SU-DHL-6 (cell line): ENCODE measurements around the gene DNMBP.
"Not testable (repeated sequence)": the region's sequence is repeated elsewhere in the genome, so short reads cannot be mapped to it uniquely, and the experiment has no call there.

Experiments used
- H2AFZ ChIP-seq: fragments of 200-600 bp; sonication (generic); 2 replicates; pipeline ENCODE4 v1.6.1; 2014; ENCODE audit warnings: low read depth, mild to moderate bottlenecking, moderate library complexity, mixed read lengths, antibody characterized with exemption, low read length; ENCODE audit not compliant: severe bottlenecking
- H3F3A ChIP-seq: fragments of 200-600 bp; shearing (Covaris generic); 2 replicates; pipeline ENCODE4 v1.6.0; 2016; ENCODE audit warnings: antibody characterized with exemption, mild to moderate bottlenecking; ENCODE audit not compliant: insufficient read depth
- H3K27ac ChIP-seq: fragments of 200-600 bp; sonication (generic); 2 replicates; pipeline ENCODE4 v1.5.1; 2016; ENCODE audit warnings: low read depth, mild to moderate bottlenecking, low read length, moderate library complexity, mixed read lengths
- H3K27me3 ChIP-seq: fragments of 200-600 bp; sonication (generic), shearing (Covaris generic); 2 replicates; pipeline ENCODE4 v1.6.0; 2014; ENCODE audit warnings: mild to moderate bottlenecking, low read length
- H3K36me3 ChIP-seq: fragments of 200-600 bp; sonication (generic); 2 replicates; pipeline ENCODE4 v1.6.1; 2014; ENCODE audit warnings: mild to moderate bottlenecking, low read length, mixed read lengths
- H3K4me2 ChIP-seq: fragments of 300-600, 200-600 bp; shearing (Covaris generic), sonication (generic); 2 replicates; pipeline ENCODE4 v1.6.0; 2014; ENCODE audit warnings: low read length, low read depth, mild to moderate bottlenecking; ENCODE audit not compliant: poor library complexity, severe bottlenecking
- H3K4me3 ChIP-seq: fragments of 200-600 bp; sonication (generic); 2 replicates; pipeline ENCODE4 v1.5.1; 2014; ENCODE audit warnings: antibody characterized with exemption, low read length, mild to moderate bottlenecking, mixed read lengths; ENCODE audit not compliant: insufficient read depth, poor library complexity, severe bottlenecking
- H3K79me2 ChIP-seq: fragments of 200-600 bp; sonication (generic); 2 replicates; pipeline ENCODE4 v1.6.1; 2014; ENCODE audit warnings: mild to moderate bottlenecking, low read length, moderate library complexity; ENCODE audit not compliant: insufficient read depth
- H3K9ac ChIP-seq: fragments of 200-600 bp; sonication (generic); 2 replicates; pipeline ENCODE4 v1.7.0; 2014; ENCODE audit warnings: mild to moderate bottlenecking, low read length
- H3K9me2 ChIP-seq: fragments of 200-600 bp; sonication (generic); replicated peaks from 2 replicates; pipeline ENCODE4 v1.6.1; 2014; ENCODE audit warnings: low read length; ENCODE audit not compliant: insufficient read depth
- H3K9me3 ChIP-seq: fragments of 200-600 bp; sonication (generic); 2 replicates; pipeline ENCODE4 v1.6.1; 2014; ENCODE audit warnings: low read length, mixed read lengths; ENCODE audit not compliant: insufficient read depth
- H4K20me1 ChIP-seq: fragments of 200-600 bp; sonication (generic); 2 replicates; pipeline ENCODE4 v1.6.1; 2014; ENCODE audit warnings: low read depth, mild to moderate bottlenecking, antibody characterized with exemption, low read length, moderate library complexity, mixed read lengths
- CTCF ChIP-seq: fragments of 200-600 bp; sonication (generic); IDR thresholded peaks from one replicate; pipeline ENCODE4 v1.5.1; 2017; ENCODE audit warnings: antibody characterized with exemption, mild to moderate bottlenecking, low read length, moderate library complexity; ENCODE audit not compliant: insufficient read depth, poor library complexity, severe bottlenecking
- EZH2phosphoT487 ChIP-seq: fragments of 200-600 bp; sonication (generic), shearing (Covaris generic); conservative IDR thresholded peaks from 2 replicates; pipeline ENCODE4 v1.6.1; 2018; ENCODE audit warnings: mild to moderate bottlenecking, antibody characterized with exemption, low read length, moderate library complexity, mixed read lengths

The DNMBP gene

GRCh38 chr10:99966306-99966705, 43.4 kb downstream of the DNMBP start:
- H3K9ac ChIP-seq, result no peak overlapping the region
- no peaks in the 10 kb centered on the region for H3F3A ChIP-seq
- H3K27ac ChIP-seq, result no peak overlapping the region
- no peaks in the 10 kb centered on the region for H3K27me3 ChIP-seq
- H2AFZ ChIP-seq, result no peak overlapping the region
- H3K4me2 ChIP-seq, result no peak overlapping the region
- H3K79me2 ChIP-seq, result no peaks in the 10 kb centered on the region
- TF ChIP-seq EZH2phosphoT487 (no peak), CTCF (no peak)
- H3K4me3 ChIP-seq, result no peak overlapping the region
- H3K9me3 ChIP-seq, result no peaks in the 10 kb centered on the region
- no peaks in the 10 kb centered on the region for H3K36me3 ChIP-seq
- H3K9me2 ChIP-seq, result no peaks in the 10 kb centered on the region
- no peaks in the 10 kb centered on the region for H4K20me1 ChIP-seq

GRCh38 chr10:99965700-99966099, 44.0 kb downstream of the DNMBP start:
- Histone ChIP-seq H2AFZ (no peak overlapping the region), H3K27ac (no peak overlapping the region), H3K79me2 (no peaks in the 10 kb centered on the region), H4K20me1 (no peaks in the 10 kb centered on the region), H3K9me3 (no peaks in the 10 kb centered on the region), H3K4me2 (no peak overlapping the region), H3K27me3 (no peaks in the 10 kb centered on the region), H3K9me2 (no peaks in the 10 kb centered on the region), H3K9ac (no peak overlapping the region), H3F3A (no peaks in the 10 kb centered on the region), H3K36me3 (no peaks in the 10 kb centered on the region), H3K4me3 (no peak overlapping the region)
- TF ChIP-seq CTCF (no peak), EZH2phosphoT487 (no peak)

- no peaks in the 10 kb centered on the region for H3K36me3 ChIP-seq
- no peaks in the 10 kb centered on the region for H3K27me3 ChIP-seq
- TF ChIP-seq CTCF (no peak), EZH2phosphoT487 (no peak)
- no peaks in the 10 kb centered on the region for H3K9me2 ChIP-seq
- H3K4me3 ChIP-seq, result no peak overlapping the region
- H3K9me3 ChIP-seq, result no peaks in the 10 kb centered on the region
- no peak overlapping the region for H3K9ac ChIP-seq
- no peaks in the 10 kb centered on the region for H4K20me1 ChIP-seq
- no peak overlapping the region for H2AFZ ChIP-seq
- H3K27ac ChIP-seq, result no peak overlapping the region
- H3K4me2 ChIP-seq, result no peak overlapping the region
- H3K79me2 ChIP-seq, result no peaks in the 10 kb centered on the region
- H3F3A ChIP-seq, result no peaks in the 10 kb centered on the region
These were observed 45.0 kb downstream of the DNMBP start for GRCh38 chr10:99964791-99965190.

GRCh38 chr10:99963467-99964165, 46.1 kb downstream of the DNMBP start:
- H3K9me3 ChIP-seq, H3K27ac ChIP-seq, H3K79me2 ChIP-seq, H3K4me2 ChIP-seq, H2AFZ ChIP-seq, H3K9me2 ChIP-seq, H3F3A ChIP-seq, H3K36me3 ChIP-seq, H3K9ac ChIP-seq, H3K27me3 ChIP-seq, H4K20me1 ChIP-seq, H3K4me3 ChIP-seq: not testable (repeated sequence)
